Muscle layer of colon (tissue), 2 donors: Measurements from ENCODE around the gene CARD9.

Experiments used
- H3K27ac ChIP-seq: one replicate; pipeline ENCODE4 v1.7.0; 2013; ENCODE audit warnings: low read depth, mild to moderate bottlenecking, low read length, moderate library complexity
- H3K27me3 ChIP-seq, 2 donors: one replicate each; pipeline ENCODE4 v1.7.0; 2013; ENCODE audit warnings: low read length in 2 of 2, mild to moderate bottlenecking in 2 of 2; ENCODE audit not compliant: insufficient read depth in 2 of 2, control insufficient read depth in 1 of 2
- H3K36me3 ChIP-seq: one replicate; pipeline ENCODE4 v1.7.0; 2013; ENCODE audit warnings: mild to moderate bottlenecking, low read length; ENCODE audit not compliant: insufficient read depth
- H3K4me1 ChIP-seq: one replicate; pipeline ENCODE4 v1.7.0; 2013; ENCODE audit warnings: mild to moderate bottlenecking, low read length; ENCODE audit not compliant: insufficient read depth
- H3K4me3 ChIP-seq, 2 donors: one replicate each; pipeline ENCODE4 v1.7.0; 2013; ENCODE audit warnings: low read length in 2 of 2, low read depth in 1 of 2, mild to moderate bottlenecking in 1 of 2, moderate library complexity in 1 of 2
- H3K9ac ChIP-seq: one replicate; pipeline ENCODE4 v1.7.0; 2013; ENCODE audit warnings: low read length
- H3K9me3 ChIP-seq: one replicate; pipeline ENCODE4 v1.7.0; 2013; ENCODE audit warnings: mild to moderate bottlenecking, low read length
- donor health status: abdominal sarcoma.
- donor health status: Adenocarcinoma of cecum.

The CARD9 gene

GRCh38 chr9:136351252-136351800, 22.1 kb downstream of the CARD9 start:
- no peak overlapping the region for H3K27ac ChIP-seq

GRCh38 chr9:136349546-136349945, 23.9 kb downstream of the CARD9 start:
- no peak overlapping the region for H3K27ac ChIP-seq
- no peaks in the 10 kb centered on the region for H3K9me3 ChIP-seq
- H3K9ac ChIP-seq = no peak overlapping the region
- no peaks in the 10 kb centered on the region for H3K36me3 ChIP-seq
- H3K27me3 ChIP-seq = no peaks in the 10 kb centered on the region
- H3K4me3 ChIP-seq = no peak overlapping the region
- peaks cover 7% of the 10 kb centered on the region for H3K4me1 ChIP-seq

More at GRCh38 chr9:136351252-136351800, 22.1 kb downstream of the CARD9 start:
- Histone ChIP-seq H3K9me3 (no peaks in the 10 kb centered on the region), H3K9ac (no peak overlapping the region), H3K27me3 (no peaks in the 10 kb centered on the region), H3K36me3 (no peaks in the 10 kb centered on the region), H3K4me1 (peaks cover 11% of the 10 kb centered on the region), H3K4me3 (no peak overlapping the region)

- Histone ChIP-seq H3K27ac (no peak overlapping the region), H3K36me3 (no peaks in the 10 kb centered on the region), H3K4me1 (no peaks in the 10 kb centered on the region)
These were observed 24.8 kb downstream of the CARD9 start for GRCh38 chr9:136348691-136349090.

GRCh38 chr9:136347472-136348256, 25.8 kb downstream of the CARD9 start:
- no peak overlapping the region for H3K4me3 ChIP-seq
- peaks cover 7% of the 10 kb centered on the region for H3K4me1 ChIP-seq
- no peaks in the 10 kb centered on the region for H3K9me3 ChIP-seq
- no peaks in the 10 kb centered on the region for H3K27me3 ChIP-seq
- no peak overlapping the region for H3K9ac ChIP-seq
- H3K27ac ChIP-seq = no peak overlapping the region
- no peaks in the 10 kb centered on the region for H3K36me3 ChIP-seq

More at GRCh38 chr9:136348691-136349090, 24.8 kb downstream of the CARD9 start:
- no peak overlapping the region for H3K4me3 ChIP-seq
- H3K9me3 ChIP-seq = no peaks in the 10 kb centered on the region
- H3K27me3 ChIP-seq = no peaks in the 10 kb centered on the region
- no peak overlapping the region for H3K9ac ChIP-seq

GRCh38 chr9:136346927-136347465, 26.5 kb downstream of the CARD9 start:
- peaks cover 9% of the 10 kb centered on the region for H3K4me1 ChIP-seq
- no peaks in the 10 kb centered on the region for H3K9me3 ChIP-seq
- no peak overlapping the region for H3K4me3 ChIP-seq
- no peak overlapping the region for H3K9ac ChIP-seq
- H3K27ac ChIP-seq = no peak overlapping the region
- no peaks in the 10 kb centered on the region for H3K36me3 ChIP-seq
- H3K27me3 ChIP-seq = no peaks in the 10 kb centered on the region

- no peak overlapping the region for H3K4me3 ChIP-seq
- H3K9ac ChIP-seq = no peak overlapping the region
- H3K36me3 ChIP-seq = no peaks in the 10 kb centered on the region
- H3K9me3 ChIP-seq = no peaks in the 10 kb centered on the region
- H3K4me1 ChIP-seq = peaks cover 12% of the 10 kb centered on the region
- H3K27me3 ChIP-seq = no peaks in the 10 kb centered on the region
- no peak overlapping the region for H3K27ac ChIP-seq
These were observed 27.4 kb downstream of the CARD9 start for GRCh38 chr9:136346157-136346481.

- no peak overlapping the region for H3K9ac ChIP-seq
- no peak overlapping the region for H3K27ac ChIP-seq
- no peaks in the 10 kb centered on the region for H3K9me3 ChIP-seq
- H3K4me3 ChIP-seq = no peak overlapping the region
- H3K4me1 ChIP-seq = peaks cover 12% of the 10 kb centered on the region
- H3K36me3 ChIP-seq = no peaks in the 10 kb centered on the region
- no peaks in the 10 kb centered on the region for H3K27me3 ChIP-seq
These were observed 27.9 kb downstream of the CARD9 start for GRCh38 chr9:136345281-136346156.

- H3K4me3 ChIP-seq = no peak overlapping the region
- H3K4me1 ChIP-seq = peaks cover 12% of the 10 kb centered on the region
- no peaks in the 10 kb centered on the region for H3K27me3 ChIP-seq
- no peak overlapping the region for H3K9ac ChIP-seq
- no peak overlapping the region for H3K27ac ChIP-seq
- no peaks in the 10 kb centered on the region for H3K36me3 ChIP-seq
- H3K9me3 ChIP-seq = no peaks in the 10 kb centered on the region
These were observed 28.8 kb downstream of the CARD9 start for GRCh38 chr9:136344544-136345280.

GRCh38 chr9:136343884-136344269, 29.6 kb downstream of the CARD9 start:
- H3K27me3 ChIP-seq = no peaks in the 10 kb centered on the region
- peaks cover 12% of the 10 kb centered on the region for H3K4me1 ChIP-seq
- no peaks in the 10 kb centered on the region for H3K36me3 ChIP-seq
- no peaks in the 10 kb centered on the region for H3K9me3 ChIP-seq
- no peak overlapping the region for H3K27ac ChIP-seq
- H3K4me3 ChIP-seq = no peak overlapping the region
- H3K9ac ChIP-seq = no peak overlapping the region

- H3K4me3 ChIP-seq = peak overlapping the region in 1 of 2 donors; percentile 45
- no peak overlapping the region for H3K27ac ChIP-seq
- H3K4me1 ChIP-seq = peaks cover 12% of the 10 kb centered on the region
- no peaks in the 10 kb centered on the region for H3K27me3 ChIP-seq
- no peak overlapping the region for H3K9ac ChIP-seq
- no peaks in the 10 kb centered on the region for H3K9me3 ChIP-seq
- no peaks in the 10 kb centered on the region for H3K36me3 ChIP-seq
These were observed 30.2 kb downstream of the CARD9 start for GRCh38 chr9:136343121-136343883.
